H9 (cell line): ENCODE measurements around the gene CYB561D1. TPM values are rescaled to one million over a fixed set of nuclear protein-coding genes. Genes with fewer than 3 reads are reported as not detected.
"Not testable (repeated sequence)": the region's sequence is repeated elsewhere in the genome, so short reads cannot be mapped to it uniquely, and the experiment has no call there.

Experiments
- DNase-seq: peaks from one replicate; pipeline ENCODE4 v3.0.0-alpha.2; 2017
- H2AFZ ChIP-seq: one replicate; pipeline ENCODE4 v1.6.1; 2013; ENCODE audit warnings: mild to moderate bottlenecking, low read length, control low read depth, moderate library complexity
- H2AK5ac ChIP-seq: 2 replicates; pipeline ENCODE4 v1.6.1; 2013; ENCODE audit warnings: low read length, control low read depth, mixed read lengths; ENCODE audit not compliant: insufficient read length
- H2BK120ac ChIP-seq: one replicate; pipeline ENCODE4 v1.6.1; 2013; ENCODE audit warnings: low read depth, mild to moderate bottlenecking, low read length, control low read depth, inconsistent platforms; ENCODE audit not compliant: poor library complexity, severe bottlenecking
- H2BK12ac ChIP-seq: 2 replicates; pipeline ENCODE4 v1.6.1; 2013; ENCODE audit warnings: low read length, control low read depth, mixed read lengths, low read depth; ENCODE audit not compliant: insufficient read length
- H2BK15ac ChIP-seq: 2 replicates; pipeline ENCODE4 v1.6.1; 2013; ENCODE audit warnings: low read depth, low read length, control low read depth
- H2BK20ac ChIP-seq: one replicate; pipeline ENCODE4 v1.6.1; 2013; ENCODE audit warnings: low read depth, mild to moderate bottlenecking, low read length, control low read depth, inconsistent platforms; ENCODE audit not compliant: poor library complexity, severe bottlenecking
- H2BK5ac ChIP-seq: 2 replicates; pipeline ENCODE4 v1.6.1; 2013; ENCODE audit warnings: low read length, control low read depth, mixed read lengths; ENCODE audit not compliant: insufficient read length
- H3K14ac ChIP-seq: 2 replicates; pipeline ENCODE4 v1.6.1; 2013; ENCODE audit warnings: low read length, control low read depth; ENCODE audit not compliant: insufficient read depth
- H3K18ac ChIP-seq: 2 replicates; pipeline ENCODE4 v1.6.1; 2013; ENCODE audit warnings: low read depth, mild to moderate bottlenecking, mixed read lengths, low read length, control low read depth; ENCODE audit not compliant: insufficient read length
- H3K23ac ChIP-seq: 2 replicates; pipeline ENCODE4 v1.6.1; 2013; ENCODE audit warnings: low read length, control low read depth, mixed read lengths, low read depth; ENCODE audit not compliant: insufficient read length
- H3K23me2 ChIP-seq: 2 replicates; pipeline ENCODE4 v1.6.1; 2013; ENCODE audit warnings: low read depth, mild to moderate bottlenecking, mixed read lengths, low read length, control low read depth; ENCODE audit not compliant: insufficient read length, poor library complexity, severe bottlenecking
- H3K27ac ChIP-seq: 2 replicates; pipeline ENCODE4 v1.5.1; 2013; ENCODE audit warnings: low read length, control low read depth, mixed read lengths, low read depth; ENCODE audit not compliant: insufficient read length
- H3K27me3 ChIP-seq: 2 replicates; pipeline ENCODE4 v1.6.1; 2013; ENCODE audit warnings: low read length, control low read depth, inconsistent platforms; ENCODE audit not compliant: insufficient read depth
- H3K4ac ChIP-seq: 2 replicates; pipeline ENCODE4 v1.6.1; 2013; ENCODE audit warnings: low read depth, mild to moderate bottlenecking, control low read depth, inconsistent platforms, low read length, moderate library complexity
- H3K4me1 ChIP-seq: 2 replicates; pipeline ENCODE4 v1.6.1; 2013; ENCODE audit warnings: low read length, control low read depth, inconsistent platforms; ENCODE audit not compliant: insufficient read depth
- H3K4me2 ChIP-seq: 2 replicates; pipeline ENCODE4 v1.6.1; 2013; ENCODE audit warnings: low read length, control low read depth, mixed read lengths; ENCODE audit not compliant: insufficient read length, insufficient read depth
- H3K56ac ChIP-seq: 2 replicates; pipeline ENCODE4 v1.6.1; 2013; ENCODE audit warnings: low read depth, mild to moderate bottlenecking, mixed read lengths, low read length, control low read depth; ENCODE audit not compliant: insufficient read length
- H3K79me1 ChIP-seq: 2 replicates; pipeline ENCODE4 v1.6.1; 2013; ENCODE audit warnings: low read depth, mild to moderate bottlenecking, moderate library complexity, low read length, control low read depth, inconsistent platforms; ENCODE audit not compliant: insufficient read depth, poor library complexity, severe bottlenecking
- H3K79me2 ChIP-seq: 2 replicates; pipeline ENCODE4 v1.6.1; 2013; ENCODE audit warnings: low read length, control low read depth, inconsistent platforms; ENCODE audit not compliant: insufficient read depth
- H3K9ac ChIP-seq: 2 replicates; pipeline ENCODE4 v1.6.1; 2013; ENCODE audit warnings: low read length, control low read depth, mixed read lengths; ENCODE audit not compliant: insufficient read length; ENCODE audit errors: extremely low read depth
- H3K9me3 ChIP-seq: one replicate; pipeline ENCODE4 v1.6.1; 2013; ENCODE audit warnings: low read depth, low read length, inconsistent platforms; ENCODE audit not compliant: control insufficient read depth
- H3T11ph ChIP-seq: one replicate; pipeline ENCODE4 v1.6.1; 2013; ENCODE audit warnings: mild to moderate bottlenecking, low read length, control low read depth, inconsistent platforms
- H4K20me1 ChIP-seq: one replicate; pipeline ENCODE4 v1.6.1; 2013; ENCODE audit not compliant: control insufficient read depth, insufficient read length, insufficient read depth
- H4K5ac ChIP-seq: 2 replicates; pipeline ENCODE4 v1.6.1; 2013; ENCODE audit warnings: low read depth, mild to moderate bottlenecking, mixed read lengths, low read length, control low read depth; ENCODE audit not compliant: insufficient read length
- H4K8ac ChIP-seq: replicated peaks from 2 replicates; pipeline ENCODE4 v1.6.1; 2013; ENCODE audit warnings: low read length, control low read depth, mixed read lengths, low read depth; ENCODE audit not compliant: insufficient read length
- H4K91ac ChIP-seq: 2 replicates; pipeline ENCODE4 v1.6.1; 2013; ENCODE audit warnings: low read depth, mild to moderate bottlenecking, moderate library complexity, mixed read lengths, low read length, control low read depth; ENCODE audit not compliant: insufficient read length
- H3K27ac Mint-ChIP-seq, 3 experiments: 2 replicates in 2 of 3; 3 replicates in 1 of 3; pipeline ENCODE4 v1.8.0; 2020 to 2021; ENCODE audit warnings: mixed read lengths in 3 of 3, mild to moderate bottlenecking in 1 of 3, moderate library complexity in 1 of 3
- H3K27me3 Mint-ChIP-seq: 2 replicates; pipeline ENCODE4 v1.8.0; 2021; ENCODE audit warnings: low read depth, mild to moderate bottlenecking, moderate library complexity, mixed read lengths
- H3K36me3 Mint-ChIP-seq, 3 experiments: 2 replicates in 2 of 3; 3 replicates in 1 of 3; pipeline ENCODE4 v1.8.0; 2020 to 2021; ENCODE audit warnings: low read depth in 3 of 3, mixed read lengths in 3 of 3; ENCODE audit not compliant: insufficient read depth in 1 of 3
- H3K4me1 Mint-ChIP-seq, 2 experiments: 2 replicates each; pipeline ENCODE4 v1.8.0; 2020; ENCODE audit warnings: mixed read lengths in 2 of 2
- H3K4me3 Mint-ChIP-seq, 2 experiments: 2 replicates in 1 of 2; 3 replicates in 1 of 2; pipeline ENCODE4 v1.8.0; 2020 to 2021; ENCODE audit warnings: mild to moderate bottlenecking in 2 of 2, mixed read lengths in 2 of 2, moderate library complexity in 1 of 2
- H3K9me3 Mint-ChIP-seq, 2 experiments: 2 replicates in 1 of 2; 3 replicates in 1 of 2; pipeline ENCODE4 v1.8.0; 2020; ENCODE audit warnings: mild to moderate bottlenecking in 2 of 2, mixed read lengths in 2 of 2, moderate library complexity in 1 of 2
- WGBS: extraction: QIAGEN DNeasy Blood & Tissue Kit; methylation state at CpG from one replicate; pipeline ENCODE4 v1.1.7; 2013; ENCODE audit warnings: missing lambda C conversion rate, low lambda C conversion rate, mixed read lengths; ENCODE audit not compliant: insufficient read length; ENCODE audit errors: extremely low coverage; 5-methylcytosine and 5-hydroxymethylcytosine counted together
- total RNA-seq: library from RNA; stranded (reverse); gene quantifications from 2 replicates; pipeline ENCODE4 v1.2.1, GENCODE V29; 2021
- TF ChIP-seq, protein P1 (sequence below): fragments of 200-600 bp; sonication (generic); conservative IDR thresholded peaks from 3 replicates; pipeline ENCODE4 v1.8.0; 2021; ENCODE audit warnings: antibody characterized with exemption, mild to moderate bottlenecking

The CYB561D1 gene
- total RNA-seq, 1 experiment from 2014 or later = 6.5 TPM

DNA sequence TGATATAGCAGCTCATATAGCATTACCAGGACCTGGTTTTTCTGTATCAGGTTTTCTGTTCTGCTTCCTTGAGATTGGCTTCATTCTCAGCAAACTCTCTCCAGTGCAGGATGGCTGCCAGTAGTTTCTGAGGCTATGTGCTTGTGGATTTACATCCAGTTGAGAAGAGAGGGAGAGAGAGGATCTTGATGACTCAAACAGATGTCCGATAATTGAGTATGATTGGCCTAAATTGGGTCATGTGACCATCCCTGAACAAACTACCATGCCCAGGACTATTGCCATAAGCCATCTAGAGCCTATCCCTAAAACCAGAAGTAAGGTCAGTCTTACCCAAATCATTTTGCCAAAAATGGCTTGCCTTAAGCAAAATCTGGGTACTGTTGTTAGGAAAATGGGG is 49.5 kb upstream of the CYB561D1 start:
- Histone ChIP-seq H2BK12ac (no peak overlapping the region), H3K79me1 (no peaks in the 10 kb centered on the region), H4K5ac (no peak overlapping the region), H3K18ac (no peak overlapping the region), H4K8ac (no peak overlapping the region), H3K9ac (no peak overlapping the region), H2BK15ac (no peak overlapping the region), H3K23me2 (no peaks in the 10 kb centered on the region), H4K20me1 (no peaks in the 10 kb centered on the region), H3K23ac (no peak overlapping the region), H3K14ac (no peak overlapping the region), H3K4ac (no peak overlapping the region), H2AFZ (no peak overlapping the region), H3K79me2 (no peaks in the 10 kb centered on the region), H3K56ac (no peak overlapping the region), H3K27ac (no peak overlapping the region), H3K27me3 (0 out of 2 replicates have a peak, but pooled peaks cover 2% of the 10 kb centered on the region), H2BK120ac (no peak overlapping the region), H2BK5ac (no peak overlapping the region), H3T11ph (no peak overlapping the region), H3K9me3 (no peaks in the 10 kb centered on the region), H3K4me2 (no peak overlapping the region), H2BK20ac (no peak overlapping the region), H3K4me1 (no peaks in the 10 kb centered on the region), H2AK5ac (no peak overlapping the region), H4K91ac (no peak overlapping the region)
- H3K27ac Mint-ChIP-seq = no peak overlapping the region
- H3K27me3 Mint-ChIP-seq = peaks cover 12% of the 10 kb centered on the region
- H3K36me3 Mint-ChIP-seq = no peaks in the 10 kb centered on the region
- TF ChIP-seq, protein P1, sequence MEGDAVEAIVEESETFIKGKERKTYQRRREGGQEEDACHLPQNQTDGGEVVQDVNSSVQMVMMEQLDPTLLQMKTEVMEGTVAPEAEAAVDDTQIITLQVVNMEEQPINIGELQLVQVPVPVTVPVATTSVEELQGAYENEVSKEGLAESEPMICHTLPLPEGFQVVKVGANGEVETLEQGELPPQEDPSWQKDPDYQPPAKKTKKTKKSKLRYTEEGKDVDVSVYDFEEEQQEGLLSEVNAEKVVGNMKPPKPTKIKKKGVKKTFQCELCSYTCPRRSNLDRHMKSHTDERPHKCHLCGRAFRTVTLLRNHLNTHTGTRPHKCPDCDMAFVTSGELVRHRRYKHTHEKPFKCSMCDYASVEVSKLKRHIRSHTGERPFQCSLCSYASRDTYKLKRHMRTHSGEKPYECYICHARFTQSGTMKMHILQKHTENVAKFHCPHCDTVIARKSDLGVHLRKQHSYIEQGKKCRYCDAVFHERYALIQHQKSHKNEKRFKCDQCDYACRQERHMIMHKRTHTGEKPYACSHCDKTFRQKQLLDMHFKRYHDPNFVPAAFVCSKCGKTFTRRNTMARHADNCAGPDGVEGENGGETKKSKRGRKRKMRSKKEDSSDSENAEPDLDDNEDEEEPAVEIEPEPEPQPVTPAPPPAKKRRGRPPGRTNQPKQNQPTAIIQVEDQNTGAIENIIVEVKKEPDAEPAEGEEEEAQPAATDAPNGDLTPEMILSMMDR = no peak
- H3K4me1 Mint-ChIP-seq = no peaks in the 10 kb centered on the region
- WGBS = no CpG with 5 or more reads among the region's 1 CpG
- no peak for DNase-seq
- no peaks in the 10 kb centered on the region for H3K9me3 Mint-ChIP-seq
- no peak overlapping the region for H3K4me3 Mint-ChIP-seq

DNA sequence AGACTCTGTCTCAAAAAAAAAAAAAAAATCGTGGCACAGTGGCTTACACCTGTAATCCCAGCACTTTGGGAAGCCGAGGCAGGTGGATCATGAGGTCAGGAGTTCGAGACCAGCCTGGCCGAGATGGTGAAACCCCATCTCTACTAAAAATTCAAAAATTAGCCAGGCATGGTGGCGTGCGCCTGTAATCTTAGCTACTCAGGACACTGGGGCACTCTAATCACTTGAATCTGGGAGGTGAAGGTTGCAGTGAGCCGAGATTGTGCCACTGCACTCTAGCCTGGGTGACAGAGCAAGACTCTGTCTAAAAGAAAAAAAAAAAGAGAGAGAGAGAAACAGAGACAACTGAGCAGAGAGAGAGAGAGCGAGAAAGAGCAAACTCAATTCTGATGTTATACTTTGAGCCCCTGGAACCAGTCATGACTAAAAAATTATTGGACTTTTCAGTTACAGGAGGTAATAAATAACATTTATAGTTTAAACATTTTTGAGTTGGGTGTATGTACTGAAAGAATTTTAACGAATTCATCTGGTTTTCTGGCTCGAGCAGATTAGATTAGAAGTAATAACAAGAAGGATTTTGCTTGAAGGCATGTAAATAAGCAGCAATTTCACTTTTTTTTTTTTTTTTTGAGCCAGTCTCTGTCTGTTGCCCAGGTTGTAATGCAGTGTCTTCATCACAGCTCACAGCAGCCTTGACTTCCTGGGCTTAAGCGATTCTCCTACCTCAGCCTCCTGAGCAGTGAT is 47.8 kb upstream of the CYB561D1 start:
- not testable (repeated sequence) for H3K9me3 ChIP-seq, H3K36me3 Mint-ChIP-seq, H4K20me1 ChIP-seq, H3K9ac ChIP-seq, H3K4me1 Mint-ChIP-seq, H3K14ac ChIP-seq, H3K79me2 ChIP-seq, H2BK15ac ChIP-seq, H3K4me2 ChIP-seq, H4K91ac ChIP-seq, H3K4me1 ChIP-seq, H3K9me3 Mint-ChIP-seq, H2BK12ac ChIP-seq, H3K23ac ChIP-seq, H3K23me2 ChIP-seq, H3K18ac ChIP-seq, H3K4me3 Mint-ChIP-seq, H2AK5ac ChIP-seq, H4K8ac ChIP-seq, H2AFZ ChIP-seq, H2BK120ac ChIP-seq, H3K79me1 ChIP-seq, H3K27ac ChIP-seq, DNase-seq, H4K5ac ChIP-seq, H3K27me3 ChIP-seq, H3T11ph ChIP-seq, H3K4ac ChIP-seq, H2BK20ac ChIP-seq, H3K56ac ChIP-seq, H2BK5ac ChIP-seq
- WGBS = no CpG with 5 or more reads among the region's 11 CpGs
- Mint-ChIP-seq H3K27me3 (peaks cover 19% of the 10 kb centered on the region), H3K27ac (0 out of 7 replicates have a peak overlapping the region, but pooled peaks of 1 of the 3 experiments have one; percentile 29)
